GM21367 (cell line): ENCODE measurements around the gene FAM236D.
"Not testable (repeated sequence)": the region's sequence is repeated elsewhere in the genome, so short reads cannot be mapped to it uniquely, and the experiment has no call there.

ENCODE experiments used
- ATAC-seq: cut with Tn5 transposase; IDR thresholded peaks from one replicate; pipeline ENCODE4 v1.9.1; 2021; ENCODE audit not compliant: unreplicated experiment

The FAM236D gene

GRCh38 chrX:72808110-72808509 is at the start of gene FAM236D:
Gene FAM236D, minus strand, starts transcription at chrX:72808210. Its CDS starts 100 bp downstream, at chrX:72808110.
- ATAC-seq, result not testable (repeated sequence)

- not testable (repeated sequence) for ATAC-seq
These were observed 29.5 kb upstream of the FAM236D start for GRCh38 chrX:72837532-72837931.

- not testable (repeated sequence) for ATAC-seq
These were observed 22.7 kb upstream of the FAM236D start for GRCh38 chrX:72830701-72831100.

GRCh38 chrX:72790390-72790789 is 17.6 kb downstream of the FAM236D start:
- not testable (repeated sequence) for ATAC-seq

GRCh38 chrX:72788142-72788541 is 19.9 kb downstream of the FAM236D start:
- ATAC-seq, result not testable (repeated sequence)

GRCh38 chrX:72783964-72784363 is 24.0 kb downstream of the FAM236D start:
- ATAC-seq, result not testable (repeated sequence)

GRCh38 chrX:72783365-72783936 is 24.6 kb downstream of the FAM236D start:
- not testable (repeated sequence) for ATAC-seq

- not testable (repeated sequence) for ATAC-seq
These were observed 25.4 kb downstream of the FAM236D start, which contains the start of gene FAM236B for GRCh38 chrX:72782560-72782959. Gene FAM236B, minus strand, starts transcription at chrX:72782660. Its CDS starts 100 bp downstream, at chrX:72782560.

- ATAC-seq, result not testable (repeated sequence)
These were observed 29.9 kb downstream of the FAM236D start for GRCh38 chrX:72778146-72778545.

- ATAC-seq, result peak; percentile 66
These were observed 30.6 kb downstream of the FAM236D start for GRCh38 chrX:72777467-72777790.

- peak; percentile 79 for ATAC-seq
These were observed 31.1 kb downstream of the FAM236D start, which contains the start of gene DMRTC1B for GRCh38 chrX:72776653-72777466. Gene DMRTC1B, plus strand, starts transcription at chrX:72776890. Its CDS starts 68,246 bp downstream, at chrX:72845136.

- ATAC-seq, result not testable (repeated sequence)
These were observed 47.6 kb downstream of the FAM236D start for GRCh38 chrX:72760454-72760853.
